Activated CD8-positive, alpha-beta memory T cell treated with anti-CD3 and anti-CD28 coated beads for 4 hours (primary cell): ENCODE measurements around the gene PDE5A.
"Not testable (repeated sequence)": the region's sequence is repeated elsewhere in the genome, so short reads cannot be mapped to it uniquely, and the experiment has no call there.

Experiments used
- DNase-seq, 2 donors: peaks; one replicate each; pipeline ENCODE4 v3.0.0-alpha.2; 2020; ENCODE audit warnings: low read depth in 2 of 2

The PDE5A gene

GRCh38 chr4:119628281-119629141 is at the start of gene PDE5A:
TSS of gene PDE5A (minus strand) at chr4:119628804. CDS start at chr4:119628671, 133 bp downstream.
- peak; percentile 40 to 48 for DNase-seq

GRCh38 chr4:119676101-119676500 is 47.5 kb upstream of the PDE5A start:
- no peak for DNase-seq

GRCh38 chr4:119675391-119675790 is 46.8 kb upstream of the PDE5A start:
- DNase-seq, result no peak

GRCh38 chr4:119672938-119673337 is 44.3 kb upstream of the PDE5A start:
- no peak for DNase-seq

- DNase-seq, result no peak
Observed at GRCh38 chr4:119672086-119672485, 43.5 kb upstream of the PDE5A start.

GRCh38 chr4:119671205-119671604 is 42.6 kb upstream of the PDE5A start:
- DNase-seq, result no peak

GRCh38 chr4:119667802-119668201 is 39.2 kb upstream of the PDE5A start:
- DNase-seq, result no peak

- DNase-seq, result no peak
Observed at GRCh38 chr4:119666653-119667091, 38.1 kb upstream of the PDE5A start.

- no peak for DNase-seq
Observed at GRCh38 chr4:119665752-119666151, 37.1 kb upstream of the PDE5A start.

GRCh38 chr4:119664168-119664907 is 35.7 kb upstream of the PDE5A start:
- DNase-seq, result no peak

GRCh38 chr4:119663160-119663788 is 34.7 kb upstream of the PDE5A start:
- no peak for DNase-seq

GRCh38 chr4:119662612-119663011 is 34.0 kb upstream of the PDE5A start:
- not testable (repeated sequence) for DNase-seq

- DNase-seq, result no peak
Observed at GRCh38 chr4:119661231-119661630, 32.6 kb upstream of the PDE5A start.

GRCh38 chr4:119659576-119659975 is 31.0 kb upstream of the PDE5A start:
- DNase-seq, result no peak

- DNase-seq, result no peak
Observed at GRCh38 chr4:119657111-119657611, 28.6 kb upstream of the PDE5A start.

- DNase-seq, result no peak
Observed at GRCh38 chr4:119656342-119656741, 27.7 kb upstream of the PDE5A start.

- DNase-seq, result no peak
Observed at GRCh38 chr4:119655111-119655837, 26.7 kb upstream of the PDE5A start.

GRCh38 chr4:119653990-119654389 is 25.4 kb upstream of the PDE5A start:
- DNase-seq, result no peak

- DNase-seq, result no peak
Observed at GRCh38 chr4:119652998-119653397, 24.4 kb upstream of the PDE5A start.

- no peak for DNase-seq
Observed at GRCh38 chr4:119648398-119648797, 19.8 kb upstream of the PDE5A start.

GRCh38 chr4:119647558-119647957 is 19.0 kb upstream of the PDE5A start:
- DNase-seq, result no peak
